CD4-positive, alpha-beta T cell treated with Interleukin-15 for 1 hour (primary cell): ENCODE measurements around the gene ZNF28.
A peak's percentile ranks its signal among the peaks of the same experiment; 100 is the strongest.
"Not testable (repeated sequence)": the region's sequence is repeated elsewhere in the genome, so short reads cannot be mapped to it uniquely, and the experiment has no call there.

Source experiments
- DNase-seq: peaks from one replicate; pipeline ENCODE4 v3.0.0-alpha.2; 2020

Gene ZNF28

DNA sequence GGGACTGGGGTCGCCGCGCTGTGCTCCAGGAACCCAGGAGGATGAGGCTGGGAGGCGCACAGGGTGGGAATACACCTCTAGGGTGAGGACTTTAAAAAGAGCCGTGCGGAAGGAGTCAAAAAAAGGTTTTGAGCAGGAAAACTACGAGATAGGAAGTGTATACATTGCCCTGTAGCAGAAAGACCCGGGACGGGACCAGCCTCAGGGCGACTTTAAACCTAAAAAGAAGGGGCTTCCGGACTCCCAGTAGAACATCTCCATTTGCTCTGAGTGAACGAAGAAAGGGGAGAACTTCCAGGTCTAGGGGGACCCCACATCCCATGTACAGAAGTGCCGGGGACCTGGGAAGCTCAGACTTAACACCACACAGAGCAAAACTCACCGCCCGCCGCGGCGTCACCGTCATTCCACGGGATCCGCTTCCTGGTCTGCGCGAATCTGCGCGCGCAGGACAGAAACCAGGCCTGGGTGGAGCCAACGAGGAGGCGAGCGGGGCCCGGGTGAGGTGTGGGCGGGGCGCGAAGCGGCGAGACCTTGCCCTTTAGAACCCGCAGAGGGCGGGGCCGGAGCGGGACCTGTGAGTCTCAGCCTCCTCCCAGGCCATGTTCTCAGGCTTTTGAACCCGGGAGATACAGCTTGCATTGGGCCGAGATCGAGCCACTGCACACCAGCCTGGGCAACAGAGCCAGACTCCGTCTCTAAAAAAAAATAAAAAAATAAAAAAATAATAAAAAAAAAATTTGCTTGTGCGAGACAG, at the start of gene ZNF28:
TSS of gene ZNF28 (minus strand) at position 430 of the 757 bp plus-strand sequence. CDS start 3,675 bp downstream, outside the sequence.
- DNase-seq = peak; percentile 83

DNA sequence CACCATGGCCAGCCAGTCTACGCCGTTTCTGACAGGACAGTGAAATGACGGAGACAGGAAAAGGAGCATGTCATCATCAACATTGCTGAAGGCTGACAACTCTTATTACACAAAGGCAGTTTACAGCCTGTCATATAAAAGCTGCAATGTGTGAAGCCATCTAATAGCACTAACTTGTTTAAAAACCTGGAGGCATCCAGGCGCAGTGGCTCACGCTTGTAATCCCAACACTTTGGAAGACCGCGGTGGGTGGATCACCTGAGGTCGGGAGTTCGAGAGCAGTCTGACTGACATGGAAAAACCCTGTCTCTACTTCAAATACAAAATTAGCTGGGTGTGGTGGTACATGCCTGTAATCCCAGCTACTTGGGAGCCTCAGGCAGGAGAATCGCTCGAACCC, 46.6 kb upstream of the ZNF28 start:
- not testable (repeated sequence) for DNase-seq

DNA sequence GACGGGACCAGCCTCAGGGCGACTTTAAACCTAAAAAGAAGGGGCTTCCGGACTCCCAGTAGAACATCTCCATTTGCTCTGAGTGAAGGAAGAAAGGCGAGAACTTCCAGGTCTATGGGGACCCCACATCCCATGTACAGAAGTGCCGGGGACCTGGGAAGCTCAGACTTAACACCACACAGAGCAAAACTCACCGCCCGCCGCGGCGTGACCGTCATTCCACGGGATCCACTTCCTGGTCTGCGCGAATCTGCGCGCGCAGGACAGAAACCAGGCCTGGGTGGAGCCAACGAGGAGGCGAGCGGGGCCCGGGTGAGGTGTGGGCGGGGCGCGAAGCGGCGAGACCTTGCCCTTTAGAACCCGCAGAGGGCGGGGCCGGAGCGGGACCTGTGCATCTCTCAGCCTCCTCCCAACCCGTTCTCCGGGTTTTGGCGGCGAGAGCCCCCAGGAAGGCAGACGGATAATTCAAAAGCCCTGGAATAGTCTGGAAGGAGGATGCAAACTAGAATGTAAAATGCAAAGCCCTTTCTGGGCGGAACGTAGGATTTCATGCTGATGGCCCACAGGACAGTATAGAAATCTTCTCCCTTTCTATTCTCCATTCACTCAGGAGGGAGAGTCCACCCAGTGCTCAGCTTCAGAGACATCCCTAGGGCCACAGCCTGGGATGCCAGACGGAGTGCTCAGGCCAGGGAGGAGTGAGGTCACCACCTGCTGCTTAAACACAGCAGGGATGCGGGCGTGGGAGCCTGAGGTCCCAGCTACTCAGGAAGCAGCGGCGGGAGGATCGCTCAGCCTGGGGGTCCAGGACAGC, 36.2 kb upstream of the ZNF28 start, which contains the start of gene ZNF468:
TSS of gene ZNF468 (minus strand) at position 242 of the 814 bp plus-strand sequence. CDS start 3,347 bp downstream, outside the sequence.
- peak; percentile 81 for DNase-seq

DNA sequence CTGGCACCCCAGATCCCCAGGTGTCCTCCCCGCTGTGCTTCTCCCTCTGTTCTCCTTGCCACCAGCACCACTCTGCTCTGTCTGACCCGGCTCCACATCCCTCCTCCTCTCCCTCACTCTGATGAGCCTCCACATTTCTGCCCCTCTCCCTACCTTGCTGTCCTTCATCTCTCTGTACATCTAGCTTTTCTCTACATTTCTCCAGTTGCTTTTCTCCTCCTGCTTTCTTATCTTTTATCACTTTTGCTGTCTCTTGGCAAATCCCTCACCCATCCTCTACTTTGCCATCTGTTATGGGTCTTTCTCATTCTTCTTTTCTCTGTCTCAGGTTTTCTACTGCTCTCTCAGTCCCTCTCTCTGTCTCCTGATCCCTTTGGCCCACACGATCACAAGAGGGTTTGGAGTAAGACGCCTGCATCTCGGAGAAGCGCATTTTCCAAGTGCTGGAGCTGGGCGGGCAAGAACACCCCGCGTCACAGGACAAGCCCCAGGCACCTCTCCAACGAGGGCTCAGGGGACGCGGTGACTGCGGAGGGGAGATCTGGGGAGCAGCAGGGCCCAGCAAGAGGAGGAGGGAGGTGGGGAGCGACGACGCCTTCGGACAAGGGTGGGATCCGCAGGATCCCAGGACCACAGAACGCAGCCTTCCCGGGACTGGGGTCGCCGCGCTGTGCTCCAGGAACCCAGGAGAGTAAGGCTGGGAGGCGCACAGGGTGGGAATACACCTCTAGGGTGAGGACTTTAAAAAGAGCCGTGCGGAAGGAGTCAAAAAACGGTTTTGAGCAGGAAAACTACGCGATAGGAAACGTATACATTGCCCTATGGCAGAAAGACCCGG, 35.3 kb upstream of the ZNF28 start:
- not testable (repeated sequence) for DNase-seq

GRCh38 chr19:52847352-52847751, 25.9 kb upstream of the ZNF28 start:
- DNase-seq = not testable (repeated sequence)

- not testable (repeated sequence) for DNase-seq
These were observed 19.5 kb upstream of the ZNF28 start for GRCh38 chr19:52840825-52841465.

DNA sequence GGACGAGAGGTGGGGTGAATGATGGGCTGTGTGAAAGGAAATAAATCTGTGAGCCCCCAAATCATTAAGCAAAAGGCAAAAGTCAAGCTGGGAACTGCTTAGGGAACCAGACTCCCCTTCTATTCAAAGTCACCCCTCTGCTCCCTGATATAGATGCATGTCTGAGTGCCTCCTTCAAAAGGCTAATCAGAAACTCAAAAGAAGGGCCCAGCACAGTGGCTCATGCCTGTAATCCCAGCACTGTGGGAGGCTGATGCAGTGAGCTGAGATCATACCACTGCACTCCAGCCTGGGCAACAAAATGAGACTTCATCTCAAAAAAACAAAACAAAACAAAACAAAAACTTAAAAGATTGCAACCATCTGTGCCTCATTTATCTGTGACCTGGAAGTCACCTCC, 12.9 kb upstream of the ZNF28 start:
- DNase-seq = not testable (repeated sequence)

DNA sequence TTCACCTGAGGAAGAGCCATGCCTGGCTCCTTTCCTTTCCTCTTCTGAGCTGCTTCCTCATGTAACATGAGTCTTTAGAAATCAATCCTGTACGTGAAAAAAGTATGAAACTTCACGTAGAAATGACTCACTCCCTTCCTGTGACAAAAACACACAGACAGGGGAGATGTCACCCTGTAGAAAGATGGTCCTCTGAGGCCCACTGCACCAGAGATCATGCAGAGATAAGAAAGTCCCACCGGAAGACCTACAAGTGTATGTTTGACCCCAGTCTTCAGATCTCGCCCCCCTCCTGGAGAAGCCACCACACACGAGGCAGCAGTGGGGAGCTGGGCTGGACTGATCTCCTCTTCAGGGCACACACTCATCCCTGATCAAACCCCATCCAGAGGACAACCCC, 12.1 kb upstream of the ZNF28 start:
- peak; percentile 49 for DNase-seq

DNA sequence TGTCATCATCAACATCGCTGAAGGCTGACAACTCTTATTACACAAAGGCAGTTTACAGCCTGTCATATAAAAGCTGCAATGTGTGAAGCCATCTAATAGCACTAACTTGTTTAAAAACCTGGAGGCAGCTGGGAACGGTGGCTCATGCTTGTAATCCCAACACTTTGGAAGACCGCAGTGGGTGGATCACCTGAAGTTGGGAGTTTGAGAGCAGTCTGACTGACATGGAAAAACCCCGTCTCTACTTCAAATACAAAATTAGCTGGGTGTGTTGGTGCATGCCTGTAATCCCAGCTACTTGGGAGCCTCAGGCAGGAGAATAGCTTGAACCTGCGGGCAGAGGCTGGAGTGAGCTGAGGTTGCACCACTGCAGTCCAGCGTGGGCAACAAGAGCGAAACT, 8.4 kb upstream of the ZNF28 start:
- DNase-seq = not testable (repeated sequence)

GRCh38 chr19:52825765-52826164, 4.3 kb upstream of the ZNF28 start:
- no peak for DNase-seq

GRCh38 chr19:52823676-52824075, 2.2 kb upstream of the ZNF28 start:
- no peak for DNase-seq

- peak; percentile 18 for DNase-seq
These were observed 795 bp downstream of the ZNF28 start for GRCh38 chr19:52820472-52821203.

GRCh38 chr19:52809801-52810200, 11.6 kb downstream of the ZNF28 start:
- no peak for DNase-seq

GRCh38 chr19:52799950-52800640, 21.3 kb downstream of the ZNF28 start:
- not testable (repeated sequence) for DNase-seq

DNA sequence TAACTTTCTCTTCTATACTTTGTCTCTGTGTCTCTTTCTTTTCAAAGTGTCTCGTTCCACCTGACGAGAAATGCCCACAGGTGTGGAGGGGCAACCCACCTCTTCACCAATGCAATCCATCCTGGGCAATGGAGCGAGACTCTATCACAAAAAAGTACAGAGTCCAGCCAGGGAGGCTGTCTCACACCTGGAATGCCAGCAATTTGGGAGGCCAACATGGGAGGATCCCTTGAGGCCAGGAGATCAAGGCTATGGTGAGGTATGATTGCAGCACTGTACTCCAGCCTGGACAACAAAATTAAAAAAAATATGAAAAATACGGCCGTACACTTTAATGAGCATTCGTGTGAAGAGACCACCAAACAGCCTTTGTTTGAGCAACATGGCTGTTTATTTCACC, 32.0 kb downstream of the ZNF28 start:
- DNase-seq = no peak

- DNase-seq = peak; percentile 78
These were observed 34.7 kb downstream of the ZNF28 start, which contains the start of gene ZNF600 for GRCh38 chr19:52786464-52787354. Gene ZNF600, minus strand, starts transcription at chr19:52786791. Its CDS starts 7,903 bp downstream, at chr19:52778888.

- no peak for DNase-seq
These were observed 35.4 kb downstream of the ZNF28 start for GRCh38 chr19:52786078-52786463.

DNA sequence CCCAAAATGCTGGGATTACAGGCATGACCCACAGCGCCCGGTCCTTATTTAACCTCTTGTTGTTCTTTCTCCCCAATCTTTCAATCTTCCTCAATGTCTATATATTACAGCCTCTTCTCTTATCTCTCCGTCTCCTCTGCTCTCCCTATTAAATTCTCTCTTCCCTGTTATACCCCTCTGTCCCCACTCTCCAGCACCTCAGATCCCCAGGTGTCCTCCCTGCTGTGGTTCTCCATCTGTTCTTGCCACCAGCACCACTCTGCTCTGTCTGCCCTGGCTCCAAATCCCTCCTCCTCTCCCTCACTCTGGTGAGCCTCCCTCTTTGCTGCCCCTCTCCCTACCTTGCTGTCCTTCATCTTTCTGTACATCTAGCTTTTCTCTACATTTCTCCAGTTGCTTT, 35.9 kb downstream of the ZNF28 start:
- DNase-seq = no peak

- not testable (repeated sequence) for DNase-seq
These were observed 38.6 kb downstream of the ZNF28 start for GRCh38 chr19:52782864-52783263.

DNA sequence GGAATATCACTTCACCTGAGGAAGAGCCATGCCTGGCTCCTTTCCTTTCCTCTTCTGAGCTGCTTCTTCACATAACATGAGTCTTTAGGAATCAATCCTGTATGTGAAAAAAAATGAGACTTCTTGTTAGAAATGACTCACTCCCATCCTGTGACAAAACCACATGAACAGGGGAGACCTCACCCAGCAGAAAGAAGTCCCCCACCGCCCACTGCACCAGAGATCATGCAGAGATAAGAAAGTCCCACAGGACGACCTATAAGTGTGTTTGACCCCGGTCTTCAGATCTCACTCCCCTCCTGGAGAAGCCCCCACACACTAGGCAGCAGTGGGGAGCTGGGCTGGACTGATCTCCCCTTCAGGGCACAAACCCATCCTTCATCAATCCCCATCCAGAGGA, 42.6 kb downstream of the ZNF28 start:
- peak; percentile 40 for DNase-seq
